Effector memory CD4-positive, alpha-beta T cell (primary cell): ENCODE data around the gene CTDP1.

Experiments used
- DNase-seq, 3 donors: peaks; one replicate each; pipeline ENCODE4 v3.0.0-alpha.2; 2020
- H3K27ac ChIP-seq: 2 replicates; pipeline ENCODE4 v1.7.0; 2013; ENCODE audit warnings: mild to moderate bottlenecking, low read length, moderate library complexity; ENCODE audit not compliant: insufficient read depth, poor library complexity, severe bottlenecking
- H3K27me3 ChIP-seq: replicated peaks from 2 replicates; pipeline ENCODE4 v1.7.0; 2013; ENCODE audit warnings: mild to moderate bottlenecking, low read length; ENCODE audit not compliant: insufficient read depth, control insufficient read depth, poor library complexity, severe bottlenecking
- H3K36me3 ChIP-seq: 2 replicates; pipeline ENCODE4 v1.7.0; 2013; ENCODE audit warnings: mild to moderate bottlenecking, low read length, moderate library complexity; ENCODE audit not compliant: control insufficient read depth, insufficient read depth
- H3K4me1 ChIP-seq: 2 replicates; pipeline ENCODE4 v1.7.0; 2013; ENCODE audit warnings: low read length, mild to moderate bottlenecking; ENCODE audit not compliant: control insufficient read depth, insufficient read depth, poor library complexity, severe bottlenecking
- H3K4me3 ChIP-seq: 2 replicates; pipeline ENCODE4 v1.7.0; 2013; ENCODE audit warnings: low read length, low read depth, mild to moderate bottlenecking; ENCODE audit not compliant: insufficient read depth, poor library complexity, severe bottlenecking
- H3K9me3 ChIP-seq: 2 replicates; pipeline ENCODE4 v1.7.0; 2013; ENCODE audit warnings: mild to moderate bottlenecking, low read length, moderate library complexity; ENCODE audit not compliant: control insufficient read depth

The CTDP1 gene

GRCh38 chr18:79770826-79771225 lies 91.2 kb downstream of the CTDP1 start:
- H3K36me3 ChIP-seq: no peaks in the 10 kb centered on the region
- H3K27me3 ChIP-seq: no peaks in the 10 kb centered on the region
- no peaks in the 10 kb centered on the region for H3K4me1 ChIP-seq
- no peak for DNase-seq
- H3K4me3 ChIP-seq: no peak overlapping the region
- H3K9me3 ChIP-seq: no peaks in the 10 kb centered on the region
- no peak overlapping the region for H3K27ac ChIP-seq

GRCh38 chr18:79771446-79772107 lies 92.0 kb downstream of the CTDP1 start:
- Histone ChIP-seq H3K9me3 (no peaks in the 10 kb centered on the region), H3K27ac (no peak overlapping the region), H3K36me3 (no peaks in the 10 kb centered on the region), H3K27me3 (no peaks in the 10 kb centered on the region), H3K4me1 (no peaks in the 10 kb centered on the region), H3K4me3 (no peak overlapping the region)
- no peak for DNase-seq

- no peaks in the 10 kb centered on the region for H3K36me3 ChIP-seq
- DNase-seq: no peak
- no peak overlapping the region for H3K4me3 ChIP-seq
- no peaks in the 10 kb centered on the region for H3K4me1 ChIP-seq
- no peaks in the 10 kb centered on the region for H3K27me3 ChIP-seq
- no peak overlapping the region for H3K27ac ChIP-seq
- H3K9me3 ChIP-seq: no peaks in the 10 kb centered on the region
Observed at GRCh38 chr18:79772108-79772864, 92.7 kb downstream of the CTDP1 start.

- H3K9me3 ChIP-seq: no peaks in the 10 kb centered on the region
- no peaks in the 10 kb centered on the region for H3K27me3 ChIP-seq
- no peaks in the 10 kb centered on the region for H3K36me3 ChIP-seq
- H3K4me3 ChIP-seq: no peak overlapping the region
- H3K27ac ChIP-seq: no peak overlapping the region
- H3K4me1 ChIP-seq: no peaks in the 10 kb centered on the region
- no peak for DNase-seq
Observed at GRCh38 chr18:79772865-79773696, 93.5 kb downstream of the CTDP1 start.

DNA sequence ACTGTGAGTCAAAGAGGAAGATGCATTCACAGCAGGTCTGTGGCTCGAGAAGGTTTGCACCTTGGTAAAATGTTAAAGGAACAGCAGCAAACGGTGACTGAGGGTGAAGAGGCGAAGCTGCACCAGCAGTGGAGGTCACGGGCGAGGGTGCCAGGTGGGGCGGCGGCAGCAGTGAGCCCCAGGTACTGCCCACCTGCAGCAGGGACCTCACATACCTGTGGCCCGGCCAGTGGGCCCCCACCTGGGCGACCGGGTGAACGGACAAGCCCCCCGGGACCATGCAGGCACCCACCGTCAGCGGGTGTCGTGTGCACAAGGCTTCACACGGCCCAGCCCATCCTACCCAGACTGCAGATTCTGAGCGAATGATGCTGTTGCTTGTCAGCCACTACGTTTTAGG lies 94.5 kb downstream of the CTDP1 start:
- Histone ChIP-seq H3K27ac (no peak overlapping the region), H3K4me3 (no peak overlapping the region), H3K27me3 (no peaks in the 10 kb centered on the region), H3K9me3 (no peaks in the 10 kb centered on the region), H3K4me1 (no peaks in the 10 kb centered on the region), H3K36me3 (no peaks in the 10 kb centered on the region)
- no peak for DNase-seq

DNA sequence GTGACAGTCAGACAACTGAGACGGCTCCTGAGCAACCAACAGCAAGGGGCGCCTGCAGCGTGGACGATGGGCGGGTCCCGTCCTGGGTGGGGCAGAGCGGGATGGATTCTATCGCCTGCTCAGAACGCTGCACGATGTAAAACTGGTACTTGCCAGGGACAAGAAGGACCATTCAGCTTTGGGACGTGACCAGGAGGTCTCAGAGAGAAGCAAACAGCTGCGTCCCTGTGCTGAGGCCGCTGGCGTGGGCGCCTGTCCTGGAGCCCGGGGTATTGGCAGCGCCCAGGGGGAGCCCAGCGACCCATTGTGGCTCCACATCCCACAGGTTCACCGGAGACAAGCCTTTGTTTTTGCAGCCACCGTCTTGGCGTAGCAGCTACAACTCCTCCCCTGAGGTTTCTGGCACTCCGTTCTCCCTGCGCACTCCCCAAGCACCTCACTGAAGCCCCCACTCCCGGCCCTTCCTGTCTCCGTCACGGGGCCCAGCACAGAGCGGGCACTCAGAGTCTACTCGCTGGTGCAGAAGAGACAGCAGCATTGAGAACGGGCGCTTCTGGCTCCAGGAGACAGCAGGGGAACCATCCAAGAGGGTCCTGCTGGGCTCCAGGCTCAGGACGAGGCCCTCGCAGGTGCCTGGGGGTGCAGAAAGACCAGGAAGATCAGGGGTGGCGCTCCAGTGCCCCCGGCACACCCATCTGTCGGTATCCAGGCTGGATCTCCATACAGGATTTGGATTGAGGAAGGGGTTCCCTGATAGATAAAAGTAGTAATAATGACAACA lies 96.0 kb downstream of the CTDP1 start:
- Histone ChIP-seq H3K4me1 (no peaks in the 10 kb centered on the region), H3K9me3 (no peaks in the 10 kb centered on the region), H3K4me3 (no peak overlapping the region), H3K27ac (no peak overlapping the region), H3K27me3 (no peaks in the 10 kb centered on the region), H3K36me3 (no peaks in the 10 kb centered on the region)
- DNase-seq: no peak

DNA sequence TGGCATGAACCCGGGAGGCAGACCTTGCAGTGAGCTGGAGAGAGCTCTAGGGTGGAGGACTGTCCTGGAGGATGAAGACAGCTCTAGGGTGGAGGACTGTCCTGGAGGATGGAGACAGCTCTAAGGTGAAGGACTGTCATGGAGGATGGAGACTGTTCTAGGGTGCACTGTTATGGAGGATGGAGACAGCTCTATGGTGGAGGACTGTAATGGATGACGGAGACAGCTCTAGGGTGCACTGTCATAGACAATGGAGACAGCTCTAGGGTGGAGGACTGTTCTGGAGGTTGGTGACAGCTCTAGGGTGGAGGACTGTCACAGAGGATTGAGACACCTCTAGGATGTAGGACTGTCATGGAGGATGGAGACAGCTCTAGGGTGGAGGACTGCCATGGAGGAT lies 97.1 kb downstream of the CTDP1 start:
- no peaks in the 10 kb centered on the region for H3K4me1 ChIP-seq
- no peaks in the 10 kb centered on the region for H3K36me3 ChIP-seq
- no peak overlapping the region for H3K4me3 ChIP-seq
- no peak for DNase-seq
- no peaks in the 10 kb centered on the region for H3K9me3 ChIP-seq
- H3K27me3 ChIP-seq: no peaks in the 10 kb centered on the region
- no peak overlapping the region for H3K27ac ChIP-seq

GRCh38 chr18:79778291-79778791 lies 98.7 kb downstream of the CTDP1 start:
- DNase-seq: no peak
- Histone ChIP-seq H3K27me3 (no peaks in the 10 kb centered on the region), H3K36me3 (no peaks in the 10 kb centered on the region), H3K4me3 (no peak overlapping the region), H3K27ac (no peak overlapping the region), H3K9me3 (no peaks in the 10 kb centered on the region), H3K4me1 (no peaks in the 10 kb centered on the region)

GRCh38 chr18:79779021-79779699 lies 99.6 kb downstream of the CTDP1 start:
- Histone ChIP-seq H3K27ac (no peak overlapping the region), H3K27me3 (no peaks in the 10 kb centered on the region), H3K9me3 (no peaks in the 10 kb centered on the region), H3K36me3 (no peaks in the 10 kb centered on the region), H3K4me1 (no peaks in the 10 kb centered on the region), H3K4me3 (no peak overlapping the region)
- no peak for DNase-seq
